Peyer's patch (tissue), 4 donors: ENCODE results near the gene LPIN2. TPM values are rescaled to one million over a fixed set of nuclear protein-coding genes. Genes with fewer than 3 reads are reported as not detected.

ENCODE experiments used
- small RNA-seq, 2 donors: library from RNA; depleted of rRNA; stranded (forward); fragments of <200 nt; gene quantifications; one replicate each; pipeline ENCODE3, GENCODE V24; 2016
- total RNA-seq, 4 donors: library from RNA; depleted of rRNA; stranded (reverse); fragments of >200 nt; gene quantifications; one replicate each; pipeline ENCODE4 v1.1.0, GENCODE V29; 2016

LPIN2 gene
- total RNA-seq, 4 donors from 2014 or later = 29.7 to 178 (median 133) TPM

Small RNA genes lying within 50 kb of the gene (small RNA-seq; reads per million reads assigned to genes)
- gene RF00156 = 0 reads per million in 2 donors

Other genes with a start within 250 kb of the LPIN2 start
- 10 to 100 TPM in 2 of 4 donors, 1 to 10 TPM in 2; 6.8 to 54.5 (median 12.8) TPM for gene EMILIN2, start 166.1 kb downstream of the LPIN2 start, total RNA-seq
- gene MYOM1, start 206.8 kb upstream of the LPIN2 start, total RNA-seq = 10 to 100 TPM in 1 of 4 donors, 1 to 10 TPM in 3; 1.3 to 29.7 (median 3.1) TPM
- gene MYL12A, start 234.7 kb upstream of the LPIN2 start, total RNA-seq = 100 to 1,000 TPM; 256 to 401 (median 312) TPM
- gene MYL12B, start 249.0 kb upstream of the LPIN2 start, total RNA-seq = 100 to 1,000 TPM; 246 to 511 (median 369) TPM